Body of pancreas (tissue), 4 donors: ENCODE data around the gene IHH. TPM values are rescaled to one million over a fixed set of nuclear protein-coding genes. Genes with fewer than 3 reads are reported as not detected.

Experiments used
- ATAC-seq: fragments of 150-250 bp; one replicate; pipeline ENCODE4 v1.9.1; 2016
- DNase-seq, 4 donors: peaks; one replicate each; pipeline ENCODE4 v3.0.0-alpha.2; 2019
- H3K27ac ChIP-seq, 4 donors: fragments of 200-600 bp; sonication (generic); 1 replicate in 3 of 4; 2 replicates in 1 of 4; pipeline versions ENCODE4 v1.5.1 to v1.6.1; 2016 to 2019; ENCODE audit warnings: mild to moderate bottlenecking in 1 of 4, mixed read lengths in 1 of 4, moderate library complexity in 1 of 4
- H3K27me3 ChIP-seq, 2 donors: fragments of 200-600 bp; sonication (generic); one replicate each; pipeline ENCODE4 v1.6.0; 2016; ENCODE audit warnings: mild to moderate bottlenecking in 1 of 2
- H3K36me3 ChIP-seq, 2 donors: fragments of 200-600 bp; sonication (generic); replicated peaks in 1 of 2; 2 replicates each; pipeline ENCODE4 v1.5.1; 2016; ENCODE audit warnings: low read depth in 2 of 2; ENCODE audit not compliant: insufficient read depth in 1 of 2
- H3K4me1 ChIP-seq: fragments of 200-600 bp; sonication (generic); one replicate; pipeline ENCODE4 v1.6.0; 2016
- H3K4me3 ChIP-seq, 2 donors: fragments of 200-600 bp; sonication (generic); 1 replicate in 1 of 2; 2 replicates in 1 of 2; pipeline ENCODE4 v1.5.1; 2016 to 2019
- H3K9me3 ChIP-seq, 3 donors: fragments of 200-600 bp; sonication (generic); 1 replicate in 2 of 3; 2 replicates in 1 of 3; pipeline ENCODE4 v1.5.1; 2016
- CTCF ChIP-seq, 7 experiments: fragments of 450-650 bp in 4 of 7; fragments of 200-600 bp in 3 of 7; sonication (generic) in 3 of 7; IDR thresholded peaks; one replicate each; pipeline ENCODE4 v1.5.1; 2016 to 2019; ENCODE audit warnings: antibody characterized with exemption in 7 of 7
- POLR2A ChIP-seq, 3 donors: fragments of 450-650 bp; IDR thresholded peaks; one replicate each; pipeline ENCODE4 v1.6.1; 2016; ENCODE audit warnings: antibody characterized with exemption in 3 of 3, mild to moderate bottlenecking in 2 of 3
- WGBS, 2 donors: methylation state at CpG; one replicate each; pipeline ENCODE4 v1.1.5; 2017; 5-methylcytosine and 5-hydroxymethylcytosine counted together
- intact Hi-C: fragments of 100-400 bp; cut with DNase I; formaldehyde crosslinking; loops from one replicate; pipeline ENCODE4 v1.15.1; 2023
- microRNA counts, 2 donors: library from miRNA; unstranded; fragments of <30 nt; microRNA quantifications; one replicate each; lab custom pipeline; 2017
- microRNA-seq, 2 donors: library from miRNA; unstranded; fragments of <30 nt; microRNA quantifications; one replicate each; pipeline ENCODE4, GENCODE V29; 2016; ENCODE audit warnings: borderline number of aligned reads in 2 of 2, borderline replicate concordance in 2 of 2
- small RNA-seq: library from RNA; depleted of rRNA; stranded (forward); fragments of <200 nt; gene quantifications from one replicate; pipeline ENCODE3, GENCODE V24; 2016
- total RNA-seq, 2 donors: library from RNA; depleted of rRNA; stranded (reverse); fragments of >200 nt; gene quantifications; one replicate each; pipeline ENCODE4 v1.1.0, GENCODE V29; 2016

IHH gene
- total RNA-seq, 2 donors from 2014 or later = 1.0 TPM; not detected in 1

DNA sequence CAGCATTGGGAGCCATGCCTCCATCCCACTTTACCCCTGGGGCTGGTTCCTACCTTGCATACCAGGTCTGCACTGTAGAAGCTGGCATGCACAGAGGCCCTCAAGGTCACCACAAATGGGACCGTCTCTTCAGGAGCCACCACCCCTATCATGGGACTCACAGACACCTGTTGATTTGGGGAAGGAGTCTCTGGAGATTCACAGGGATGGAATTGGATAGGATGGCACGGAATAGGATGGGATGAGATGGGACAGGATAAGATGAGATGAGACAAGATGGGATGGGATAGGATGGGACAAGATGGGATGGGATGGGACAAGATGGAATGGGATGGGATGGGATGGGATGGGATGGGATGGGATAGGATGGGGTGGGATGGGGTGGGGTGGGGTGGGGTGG is 51.4 kb downstream of the IHH start:
- ATAC-seq (no peak), DNase-seq (no peak)
- Histone ChIP-seq H3K9me3 (no peaks in the 10 kb centered on the region), H3K36me3 (no peaks in the 10 kb centered on the region), H3K4me3 (no peak overlapping the region), H3K27me3 (no peaks in the 10 kb centered on the region), H3K27ac (no peak overlapping the region), H3K4me1 (no peaks in the 10 kb centered on the region)
- intact Hi-C loops = no loop called here
- 55 to 56% methylated on average over 2 of the region's 2 CpGs for WGBS, 2 donors
- TF ChIP-seq CTCF (IDR thresholded peaks at IDR 0.05) (no peak), POLR2A (IDR thresholded peaks at IDR 0.05) (no peak)

MicroRNAs encoded within 50 kb of the gene (microRNA counts, 767-probe panel; counts per million panel counts)
- microRNA hsa-miR-3131 (lab: Ali Mortazavi, UCI) = 0 to 736 counts per million in 2 donors

Small RNA genes within 50 kb of the gene (microRNA-seq; reads per million reads assigned to microRNA genes)
- 0 reads per million in 2 donors for gene MIR3131

Small RNA genes within 50 kb of the gene (small RNA-seq; reads per million reads assigned to genes)
- gene MIR3131 = not detected
- not detected for gene RN7SL764P

Other genes starting within 250 kb of the IHH start
- gene PRKAG3, start 229.1 kb downstream of the IHH start, total RNA-seq = not detected
- gene WNT6, start 201.1 kb downstream of the IHH start, total RNA-seq = 1 to 10 TPM in 1 of 2 donors, not detected in 1; 1.0 TPM
- gene WNT10A, start 180.1 kb downstream of the IHH start, total RNA-seq = under 1 TPM in 1 of 2 donors, not detected in 1; 0.52 TPM
- under 1 TPM in 1 of 2 donors, not detected in 1; 0.78 TPM for gene CDK5R2, start 101.3 kb downstream of the IHH start, total RNA-seq
- not detected for gene FEV, start 75.7 kb downstream of the IHH start, total RNA-seq
- 10 to 100 TPM; 23.1 to 26.4 TPM for gene CRYBA2, start 67.5 kb downstream of the IHH start, total RNA-seq
- gene CFAP65, start 19.4 kb downstream of the IHH start, total RNA-seq = not detected
- gene NHEJ1, start 99.9 kb upstream of the IHH start, total RNA-seq = 1 to 10 TPM; 8.9 to 9.3 TPM
- gene SLC23A3, start 109.1 kb upstream of the IHH start, total RNA-seq = 1 to 10 TPM; 3.1 to 8.2 TPM
- gene CNPPD1, start 116.0 kb upstream of the IHH start, total RNA-seq = 10 to 100 TPM; 25.7 to 27.4 TPM
- gene RETREG2, start 117.4 kb upstream of the IHH start, total RNA-seq = 10 to 100 TPM; 41.9 to 43.6 TPM
- 10 to 100 TPM; 36.9 to 43.3 TPM for gene ZFAND2B, start 145.9 kb upstream of the IHH start, total RNA-seq
- 10 to 100 TPM; 10.5 to 11.7 TPM for gene ABCB6, start 158.0 kb upstream of the IHH start, total RNA-seq
- 10 to 100 TPM; 21.0 to 27.7 TPM for gene ATG9A, start 168.7 kb upstream of the IHH start, total RNA-seq
- gene ANKZF1, start 168.9 kb upstream of the IHH start, total RNA-seq = 10 to 100 TPM; 67.5 to 95.3 TPM
- gene GLB1L, start 184.5 kb upstream of the IHH start, total RNA-seq = 10 to 100 TPM in 1 of 2 donors, 1 to 10 TPM in 1; 3.1 to 11.2 TPM
- 10 to 100 TPM in 1 of 2 donors, 1 to 10 TPM in 1; 8.0 to 16.8 TPM for gene STK16, start 184.6 kb upstream of the IHH start, total RNA-seq
- gene TUBA4B, start 192.3 kb upstream of the IHH start, total RNA-seq = not detected
- gene TUBA4A, start 193.0 kb upstream of the IHH start, total RNA-seq = 10 to 100 TPM; 17.8 to 20.2 TPM
- 10 to 100 TPM; 60.3 to 68.0 TPM for gene DNAJB2, start 218.4 kb upstream of the IHH start, total RNA-seq
- gene PTPRN, start 248.5 kb upstream of the IHH start, total RNA-seq = 10 to 100 TPM; 18.7 to 19.8 TPM